Right cardiac atrium (tissue), 5 donors: ENCODE data around the gene PANK4. TPM values are rescaled to one million over a fixed set of nuclear protein-coding genes. Genes with fewer than 3 reads are reported as not detected.
A peak's percentile ranks its signal among the peaks of the same experiment; 100 is the strongest.
"Not testable (repeated sequence)": the region's sequence is repeated elsewhere in the genome, so short reads cannot be mapped to it uniquely, and the experiment has no call there.

Source experiments
- ATAC-seq, 2 donors: fragments of 200-7000 bp; cut with Tn5 transposase; one replicate each; pipeline versions ENCODE4 v1.8.0 to v1.9.1; 2020; ENCODE audit warnings: moderate library complexity in 2 of 2, mild to moderate bottlenecking in 1 of 2
- DNase-seq, 3 donors: peaks; one replicate each; pipeline ENCODE4 v3.0.0-alpha.2; 2020
- H3K27ac ChIP-seq: one replicate; pipeline ENCODE4 v1.5.1; 2013; ENCODE audit warnings: mild to moderate bottlenecking, low read length, control low read depth, moderate library complexity
- H3K27me3 ChIP-seq: one replicate; pipeline ENCODE4 v1.6.1; 2013; ENCODE audit not compliant: control insufficient read depth, insufficient read depth
- H3K4me1 ChIP-seq: one replicate; pipeline ENCODE4 v1.6.1; 2013; ENCODE audit warnings: low read length; ENCODE audit not compliant: control insufficient read depth, insufficient read depth
- H3K4me3 ChIP-seq: one replicate; pipeline ENCODE4 v1.5.1; 2013; ENCODE audit warnings: low read length, control low read depth
- H3K9me3 ChIP-seq: one replicate; pipeline ENCODE4 v1.6.1; 2013; ENCODE audit warnings: low read length; ENCODE audit not compliant: control insufficient read depth
- WGBS: extraction: QIAGEN DNeasy Blood & Tissue Kit; methylation state at CpG from one replicate; pipeline ENCODE4 v1.1.7; 2013; 5-methylcytosine and 5-hydroxymethylcytosine counted together
- intact Hi-C, 4 donors: fragments of 100-400 bp; cut with DNase I; formaldehyde crosslinking; loops; one replicate each; pipeline versions ENCODE4 v1.11.0 to v1.14.0; 2022 to 2023
- polyA plus RNA-seq: library from polyadenylated mRNA; stranded (reverse); fragments of 200-250 nt; gene quantifications from one replicate; pipeline ENCODE4 v1.2.3, GENCODE V29; 2013
- total RNA-seq, 4 donors: library from RNA; stranded (reverse); fragmentation: NEBNext Ultra II Directional; extraction: Animal tissue kit (Norgen Biotek cat#: 25700); gene quantifications; one replicate each; pipeline ENCODE4 v1.2.1, GENCODE V29; 2021
- donor health status: healthy with polysubstance abuse.
- donor health status: DM: no; HTN: yes; CAD: no.
- donor health status: DM: no; HTN: no; CAD: no.
- donor health status: DM: no; HTN: yes; CAD: no; lungs with severe emphysema.
- donor health status: DM: yes; HTN: yes; CAD: no.

Gene PANK4
- total and polyA plus RNA-seq, 5 donors = 35.2 to 51.3 (median 40.1) TPM

DNA sequence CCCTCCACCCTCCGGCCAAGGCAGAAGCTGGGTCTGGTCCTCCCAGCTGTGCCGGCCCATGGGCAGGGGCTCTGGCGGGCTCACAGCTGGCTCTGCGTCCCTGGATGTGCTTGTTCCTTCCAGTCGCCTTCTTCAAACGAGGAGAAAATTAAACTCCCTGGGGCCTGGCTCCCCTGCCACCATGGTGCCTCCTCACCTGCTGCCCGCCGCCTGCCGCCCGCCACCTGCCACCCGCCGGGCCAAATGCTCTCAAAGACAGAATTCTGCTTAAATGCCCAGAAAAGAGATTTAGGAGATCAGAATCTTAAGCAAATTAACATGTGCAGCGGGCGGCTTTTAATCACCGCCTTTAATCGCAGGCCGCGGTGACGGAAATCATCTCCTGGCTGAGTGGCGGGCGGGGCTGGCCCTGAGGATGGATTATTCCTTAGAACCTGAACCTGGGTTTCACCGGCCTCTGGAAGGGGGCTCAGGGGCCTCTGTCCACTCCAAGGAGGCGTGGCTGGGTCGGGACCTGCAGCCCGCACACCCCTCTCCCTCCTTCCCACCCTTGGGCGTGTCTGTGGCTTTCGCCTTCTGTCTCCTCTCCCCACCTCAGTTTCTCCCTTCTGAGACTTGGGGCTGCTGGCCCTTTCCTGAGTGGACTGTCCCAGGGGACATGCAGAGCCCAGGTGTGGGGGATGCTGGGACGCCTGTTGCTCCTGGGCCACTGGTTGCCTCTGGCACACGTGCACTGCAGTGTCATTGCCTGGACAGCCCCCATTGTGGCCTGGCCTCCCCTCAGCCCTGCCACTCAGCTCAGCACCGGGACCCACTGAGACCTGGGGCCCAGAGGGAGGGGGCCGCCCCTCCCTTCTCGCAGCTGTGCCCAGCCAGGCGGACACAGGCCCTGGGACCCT lies 60.8 kb downstream of the PANK4 start:
- intact Hi-C loops = no loop called here

GRCh38 chr1:2463396-2463795 lies 63.0 kb downstream of the PANK4 start:
- H3K4me3 ChIP-seq = no peak overlapping the region
- intact Hi-C loops = no loop called here
- H3K27ac ChIP-seq = no peak overlapping the region
- H3K4me1 ChIP-seq = no peaks in the 10 kb centered on the region
- 34% methylated on average over 17 of the region's 17 CpGs for WGBS
- DNase-seq (no peak), ATAC-seq (no peak)
- no peaks in the 10 kb centered on the region for H3K27me3 ChIP-seq
- no peaks in the 10 kb centered on the region for H3K9me3 ChIP-seq

More for the DNA sequence above, 60.8 kb downstream of the PANK4 start:
- no peak overlapping the region for H3K4me3 ChIP-seq
- WGBS = 74% methylated on average over 33 of the region's 33 CpGs
- DNase-seq = no peak
- H3K27ac ChIP-seq = no peak overlapping the region
- no peaks in the 10 kb centered on the region for H3K27me3 ChIP-seq
- no peak for ATAC-seq
- H3K9me3 ChIP-seq = no peaks in the 10 kb centered on the region
- no peaks in the 10 kb centered on the region for H3K4me1 ChIP-seq

DNA sequence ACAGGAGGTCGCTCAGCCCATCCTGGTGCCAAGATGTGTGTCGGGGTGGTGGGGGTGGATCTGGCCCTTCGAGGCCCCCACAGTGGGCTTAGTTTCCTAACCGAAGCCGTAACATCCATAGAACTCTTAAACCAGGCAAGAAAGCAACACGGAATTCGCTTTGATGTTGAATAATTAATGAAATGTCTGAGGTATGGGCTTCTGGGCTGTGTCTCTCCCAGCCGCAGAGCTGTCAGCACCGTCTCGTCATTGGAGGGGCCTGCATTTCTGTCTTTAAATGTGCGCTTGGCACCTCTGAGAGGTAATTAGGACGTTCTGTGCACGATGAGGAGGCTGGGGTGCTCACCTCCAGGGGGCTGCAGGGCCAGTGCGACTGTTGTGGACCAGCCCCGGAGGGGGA lies 63.6 kb downstream of the PANK4 start:
- DNase-seq (no peak), ATAC-seq (no peak)
- 33% methylated on average over 15 of the region's 15 CpGs for WGBS
- H3K4me3 ChIP-seq = no peak overlapping the region
- H3K27me3 ChIP-seq = no peaks in the 10 kb centered on the region
- no peaks in the 10 kb centered on the region for H3K4me1 ChIP-seq
- no peak overlapping the region for H3K27ac ChIP-seq
- intact Hi-C loops = no loop called here
- no peaks in the 10 kb centered on the region for H3K9me3 ChIP-seq

GRCh38 chr1:2460996-2461751 lies 65.2 kb downstream of the PANK4 start:
- no peaks in the 10 kb centered on the region for H3K4me1 ChIP-seq
- H3K27ac ChIP-seq = no peak overlapping the region
- DNase-seq = no peak
- no peak for ATAC-seq
- 71% methylated on average over 18 of the region's 18 CpGs for WGBS
- no peak overlapping the region for H3K4me3 ChIP-seq
- no peaks in the 10 kb centered on the region for H3K27me3 ChIP-seq
- intact Hi-C loops = no loop called here
- no peaks in the 10 kb centered on the region for H3K9me3 ChIP-seq

- intact Hi-C loops = no loop called here
- ATAC-seq = no peak
- H3K27me3 ChIP-seq = no peaks in the 10 kb centered on the region
Measured at GRCh38 chr1:2460203-2460602, 66.2 kb downstream of the PANK4 start.

GRCh38 chr1:2459757-2460156 lies 66.6 kb downstream of the PANK4 start:
- no peak overlapping the region for H3K27ac ChIP-seq
- DNase-seq (peak; percentile 59 to 84 (median 82)), ATAC-seq (peak; percentile 71 to 75)
- H3K4me3 ChIP-seq = no peak overlapping the region
- H3K9me3 ChIP-seq = no peaks in the 10 kb centered on the region
- H3K27me3 ChIP-seq = no peaks in the 10 kb centered on the region
- 35% methylated on average over 23 of the region's 23 CpGs for WGBS
- no peaks in the 10 kb centered on the region for H3K4me1 ChIP-seq
- intact Hi-C loops = no loop called here

More at GRCh38 chr1:2460203-2460602, 66.2 kb downstream of the PANK4 start:
- 62% methylated on average over 8 of the region's 8 CpGs for WGBS
- Histone ChIP-seq H3K4me1 (no peaks in the 10 kb centered on the region), H3K4me3 (no peak overlapping the region), H3K9me3 (no peaks in the 10 kb centered on the region), H3K27ac (no peak overlapping the region)
- DNase-seq = no peak

- H3K27me3 ChIP-seq, H3K4me3 ChIP-seq, DNase-seq, H3K4me1 ChIP-seq, ATAC-seq, intact Hi-C loops, H3K27ac ChIP-seq, H3K9me3 ChIP-seq: not testable (repeated sequence)
- WGBS = 67% methylated on average over 16 of the region's 16 CpGs
Measured at GRCh38 chr1:2459102-2459753, 67.2 kb downstream of the PANK4 start.

DNA sequence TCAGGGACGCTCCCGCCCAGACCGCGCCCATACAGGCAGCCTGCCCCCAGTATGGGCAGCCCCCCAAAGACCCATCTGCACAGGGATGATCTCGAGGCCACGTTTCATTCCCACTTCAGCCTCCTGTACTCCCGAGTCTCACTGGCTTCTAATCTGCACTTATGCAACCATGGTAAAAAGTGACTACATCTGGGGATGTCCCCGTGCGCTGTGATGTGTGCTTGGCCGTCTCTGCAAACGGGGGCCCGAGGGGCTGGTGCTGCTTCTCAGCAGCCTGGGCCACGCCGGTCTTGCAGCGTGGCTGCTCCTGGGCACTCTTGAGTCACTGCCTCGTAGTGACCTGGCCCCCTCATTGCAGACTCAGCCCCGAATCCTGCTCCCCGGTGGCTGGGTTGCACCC lies 67.7 kb downstream of the PANK4 start:
- Histone ChIP-seq H3K4me1 (no peaks in the 10 kb centered on the region), H3K4me3 (no peak overlapping the region), H3K9me3 (no peaks in the 10 kb centered on the region), H3K27me3 (no peaks in the 10 kb centered on the region), H3K27ac (no peak overlapping the region)
- WGBS = 78% methylated on average over 18 of the region's 18 CpGs
- intact Hi-C loops = no loop called here
- ATAC-seq (no peak), DNase-seq (no peak)

Other genes with a start within 250 kb of the PANK4 start
- gene MORN1, start 135.0 kb downstream of the PANK4 start, total RNA-seq = 1 to 10 TPM; 3.2 to 5.1 (median 4.2) TPM
- 4.1 TPM for gene MORN1, start 135.0 kb downstream of the PANK4 start, polyA plus RNA-seq
- 10 to 100 TPM; 83.6 to 93.9 (median 89.6) TPM for gene RER1, start 134.8 kb downstream of the PANK4 start, total RNA-seq
- gene RER1, start 134.8 kb downstream of the PANK4 start, polyA plus RNA-seq = 50.3 TPM
- gene PEX10, start 114.0 kb downstream of the PANK4 start, total RNA-seq = 10 to 100 TPM; 11.4 to 15.5 (median 13.6) TPM
- 16.0 TPM for gene PEX10, start 114.0 kb downstream of the PANK4 start, polyA plus RNA-seq
- gene PLCH2, start 50.3 kb downstream of the PANK4 start, total RNA-seq = under 1 TPM in 3 of 4 donors, not detected in 1; 0.08 to 0.64 (median 0.09) TPM
- gene PLCH2, start 50.3 kb downstream of the PANK4 start, polyA plus RNA-seq = 0.16 TPM
- 1 to 10 TPM in 2 of 4 donors, under 1 TPM in 2; 0.61 to 1.8 (median 1.2) TPM for gene HES5, start 3.7 kb upstream of the PANK4 start, total RNA-seq
- 0.52 TPM for gene HES5, start 3.7 kb upstream of the PANK4 start, polyA plus RNA-seq
- 10 to 100 TPM; 17.6 to 25.5 (median 21.8) TPM for gene TNFRSF14, start 29.8 kb upstream of the PANK4 start, total RNA-seq
- 27.6 TPM for gene TNFRSF14, start 29.8 kb upstream of the PANK4 start, polyA plus RNA-seq
- 10 to 100 TPM in 2 of 4 donors, 1 to 10 TPM in 2; 8.0 to 11.8 (median 10.4) TPM for gene PRXL2B, start 60.2 kb upstream of the PANK4 start, total RNA-seq
- 9.3 TPM for gene PRXL2B, start 60.2 kb upstream of the PANK4 start, polyA plus RNA-seq
- 1 to 10 TPM in 1 of 4 donors, under 1 TPM in 3; 0.32 to 1.5 (median 0.83) TPM for gene MMEL1, start 106.4 kb upstream of the PANK4 start, total RNA-seq
- gene MMEL1, start 106.4 kb upstream of the PANK4 start, polyA plus RNA-seq = 1.7 TPM